PC-9 (cell line): ENCODE data around the gene UNC50. TPM values are rescaled to one million over a fixed set of nuclear protein-coding genes. Genes with fewer than 3 reads are reported as not detected.

Source experiments
- BruUV-seq: library from RNA; stranded (reverse); fragments of 400-500 nt; replicated peaks from 2 replicates; lab custom pipeline; 2021; lab: Mats Ljungman, UMichigan
- CTCF ChIA-PET: fragments of 300-600 bp; sonication (Branson Sonifier 250); formaldehyde crosslinking; loops from one replicate; lab custom pipeline; 2022; ENCODE audit warnings: antibody characterized with exemption; lab: Charles Lee
- POLR2A ChIA-PET: fragments of 300-600 bp; sonication (Branson Sonifier 250); formaldehyde crosslinking; loops from one replicate; lab custom pipeline; 2022; ENCODE audit warnings: antibody characterized with exemption; ENCODE audit not compliant: unreplicated experiment; lab: Charles Lee
- DNase-seq, 2 experiments: peaks; one replicate each; pipeline versions ENCODE4 v3.0.0 to v3.0.0-alpha.2; 2015 to 2022; ENCODE audit warnings: mixed read lengths in 1 of 2
- H2AFZ ChIP-seq: fragments of 200-600 bp; sonication (generic); 2 replicates; pipeline ENCODE4 v1.8.1; 2017; ENCODE audit warnings: antibody characterized with exemption
- H3F3A ChIP-seq: fragments of 200-600 bp; sonication (generic); 2 replicates; pipeline ENCODE4 v1.8.1; 2017; ENCODE audit warnings: antibody characterized with exemption, mild to moderate bottlenecking, low read depth; ENCODE audit not compliant: insufficient read depth
- H3K27ac ChIP-seq: fragments of 200-600 bp; sonication (generic); 2 replicates; pipeline ENCODE4 v1.6.1; 2016; ENCODE audit warnings: mixed run types
- H3K27me3 ChIP-seq: fragments of 200-600 bp; sonication (generic); 2 replicates; pipeline ENCODE4 v1.6.1; 2016; ENCODE audit warnings: low read depth, mixed run types; ENCODE audit not compliant: insufficient read depth
- H3K36me3 ChIP-seq: fragments of 200-600 bp; sonication (generic); 2 replicates; pipeline ENCODE4 v1.6.1; 2016; ENCODE audit warnings: low read depth, mixed run types
- H3K4me1 ChIP-seq: fragments of 200-600 bp; sonication (generic); replicated peaks from 2 replicates; pipeline ENCODE4 v1.6.1; 2016; ENCODE audit warnings: mixed run types; ENCODE audit not compliant: insufficient read depth
- H3K4me2 ChIP-seq: fragments of 200-600 bp; sonication (generic); 2 replicates; pipeline ENCODE4 v1.6.1; 2017; ENCODE audit warnings: mixed run types
- H3K4me3 ChIP-seq: fragments of 200-600 bp; sonication (generic); 2 replicates; pipeline ENCODE4 v1.6.1; 2016; ENCODE audit warnings: mixed run types
- H3K79me2 ChIP-seq: fragments of 200-600 bp; sonication (generic); 2 replicates; pipeline ENCODE4 v1.6.1; 2017; ENCODE audit warnings: low read depth, mixed run types
- H3K9me2 ChIP-seq: fragments of 200-600 bp; sonication (generic); 2 replicates; pipeline ENCODE4 v1.8.1; 2017; ENCODE audit warnings: mild to moderate bottlenecking; ENCODE audit not compliant: insufficient read depth
- H3K9me3 ChIP-seq: fragments of 200-600 bp; sonication (generic); 2 replicates; pipeline ENCODE4 v1.8.1; 2016; ENCODE audit warnings: low read depth; ENCODE audit not compliant: insufficient read depth
- H4K20me1 ChIP-seq: fragments of 200-600 bp; sonication (generic); 2 replicates; pipeline ENCODE4 v1.8.1; 2017; ENCODE audit not compliant: insufficient read depth
- CTCF ChIP-seq: fragments of 200-600 bp; sonication (generic); conservative IDR thresholded peaks from 2 replicates; pipeline ENCODE4 v1.6.1; 2017; ENCODE audit warnings: mixed run types, antibody characterized with exemption, mild to moderate bottlenecking, moderate library complexity
- EZH2 ChIP-seq: fragments of 200-600 bp; sonication (generic); IDR thresholded peaks from 2 replicates; pipeline ENCODE4 v1.8.0; 2017; ENCODE audit warnings: antibody characterized with exemption, low read depth
- intact Hi-C: fragments of 100-400 bp; cut with micrococcal nuclease; formaldehyde crosslinking; loops from one replicate; pipeline ENCODE4 v1.10.0; 2022; ENCODE audit not compliant: unreplicated experiment
- total RNA-seq: library from RNA; stranded (reverse); gene quantifications from 2 replicates; pipeline ENCODE4 v1.2.3, GENCODE V29; 2021

UNC50 gene
- total RNA-seq, 1 experiment from 2014 or later, result 46.0 TPM

- peaks cover 13% of the 10 kb centered on the region for H4K20me1 ChIP-seq
- H3K4me1 ChIP-seq, result no peaks in the 10 kb centered on the region
- no peak overlapping the region for H2AFZ ChIP-seq
- intact Hi-C loops, result no loop called here
- H3K27ac ChIP-seq, result no peak overlapping the region
- no peaks in the 10 kb centered on the region for H3K27me3 ChIP-seq
- peaks cover 40% of the 10 kb centered on the region for H3K36me3 ChIP-seq
- ChIA-PET POLR2A (no interaction called here), CTCF (no interaction called here)
- no peaks in the 10 kb centered on the region for H3K9me3 ChIP-seq
- H3K9me2 ChIP-seq, result no peaks in the 10 kb centered on the region
- H3K4me3 ChIP-seq, result no peak overlapping the region
- TF ChIP-seq EZH2 (no peak), CTCF (no peak)
- DNase-seq, result no peak
- no peak overlapping the region for H3K4me2 ChIP-seq
- peaks cover 3% of the 10 kb centered on the region; the same call in 1 of the 2 replicates for H3F3A ChIP-seq
- H3K79me2 ChIP-seq, result no peaks in the 10 kb centered on the region
- no TSS peak for BruUV-seq
Measured at GRCh38 chr2:98617149-98617548, 8.8 kb downstream of the UNC50 start.

GRCh38 chr2:98623657-98624056, 15.3 kb downstream of the UNC50 start:
- H2AFZ ChIP-seq, result no peak overlapping the region
- no peaks in the 10 kb centered on the region for H4K20me1 ChIP-seq
- H3K27ac ChIP-seq, result no peak overlapping the region
- POLR2A ChIA-PET, result interaction anchor here (0.7 kb wide), 1 partner anchor 15 kb away, joined by 10 read pairs; no protein-coding TSS in a partner anchor
- TF ChIP-seq CTCF, result no peak
- no peak for TF ChIP-seq EZH2
- no peaks in the 10 kb centered on the region for H3K9me2 ChIP-seq
- H3K4me3 ChIP-seq, result no peak overlapping the region
- DNase-seq, result no peak
- intact Hi-C loops, result no loop called here
- no TSS peak for BruUV-seq
- no peaks in the 10 kb centered on the region for H3K4me1 ChIP-seq
- H3F3A ChIP-seq, result peaks cover 3% of the 10 kb centered on the region; the same call in 1 of the 2 replicates
- no peaks in the 10 kb centered on the region for H3K36me3 ChIP-seq
- H3K27me3 ChIP-seq, result no peaks in the 10 kb centered on the region
- H3K79me2 ChIP-seq, result no peaks in the 10 kb centered on the region
- CTCF ChIA-PET, result no interaction called here
- H3K4me2 ChIP-seq, result no peak overlapping the region
- no peaks in the 10 kb centered on the region; the same call in 1 of the 2 replicates for H3K9me3 ChIP-seq

GRCh38 chr2:98632351-98632750, 24.0 kb downstream of the UNC50 start:
- CTCF ChIA-PET, result no interaction called here
- H3K27me3 ChIP-seq, result no peaks in the 10 kb centered on the region
- no peaks in the 10 kb centered on the region for H3K79me2 ChIP-seq
- no peak overlapping the region for H3K27ac ChIP-seq
- POLR2A ChIA-PET, result interaction anchor here (0.7 kb wide), 1 partner anchor 24 kb away, joined by 3 read pairs; no protein-coding TSS in a partner anchor
- BruUV-seq, result no TSS peak
- no peak overlapping the region for H2AFZ ChIP-seq
- TF ChIP-seq CTCF, result no peak
- no peak for TF ChIP-seq EZH2
- no peaks in the 10 kb centered on the region for H3K9me2 ChIP-seq
- no peaks in the 10 kb centered on the region for H3K9me3 ChIP-seq
- intact Hi-C loops, result no loop called here
- DNase-seq, result no peak
- H3K4me2 ChIP-seq, result no peak overlapping the region
- no peaks in the 10 kb centered on the region for H3F3A ChIP-seq
- no peaks in the 10 kb centered on the region for H3K4me1 ChIP-seq
- no peaks in the 10 kb centered on the region for H3K36me3 ChIP-seq
- no peaks in the 10 kb centered on the region for H4K20me1 ChIP-seq
- no peak overlapping the region for H3K4me3 ChIP-seq
